Dedifferentiated amniotic fluid mesenchymal stem cell (primary cell): Measurements from ENCODE around the gene VPS26A.
"Not testable (repeated sequence)": the region's sequence is repeated elsewhere in the genome, so short reads cannot be mapped to it uniquely, and the experiment has no call there.

Source experiments
- DNase-seq: peaks from one replicate; pipeline ENCODE4 v3.0.0-alpha.2; 2016; ENCODE audit errors: extremely low spot score

The VPS26A gene

DNA sequence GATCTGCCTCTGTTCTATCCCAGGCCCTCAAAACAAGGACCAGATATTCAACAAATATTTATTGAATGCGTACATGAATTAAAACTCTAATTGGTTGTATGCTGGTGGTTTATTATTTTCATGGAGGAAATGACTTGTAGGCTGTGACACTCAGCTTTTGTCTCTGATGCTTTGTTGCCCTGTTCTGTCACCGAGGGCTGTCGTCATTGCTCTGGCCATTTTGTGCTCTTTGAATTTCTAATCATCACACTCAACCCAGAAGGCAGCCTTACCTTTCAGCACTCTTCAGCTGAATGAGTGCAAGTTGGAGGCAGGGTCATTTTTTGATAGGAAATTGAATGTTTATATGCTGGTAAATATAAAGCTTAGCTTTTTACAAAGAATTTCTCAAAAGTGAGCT is 21.5 kb upstream of the VPS26A start:
- no peak for DNase-seq

DNA sequence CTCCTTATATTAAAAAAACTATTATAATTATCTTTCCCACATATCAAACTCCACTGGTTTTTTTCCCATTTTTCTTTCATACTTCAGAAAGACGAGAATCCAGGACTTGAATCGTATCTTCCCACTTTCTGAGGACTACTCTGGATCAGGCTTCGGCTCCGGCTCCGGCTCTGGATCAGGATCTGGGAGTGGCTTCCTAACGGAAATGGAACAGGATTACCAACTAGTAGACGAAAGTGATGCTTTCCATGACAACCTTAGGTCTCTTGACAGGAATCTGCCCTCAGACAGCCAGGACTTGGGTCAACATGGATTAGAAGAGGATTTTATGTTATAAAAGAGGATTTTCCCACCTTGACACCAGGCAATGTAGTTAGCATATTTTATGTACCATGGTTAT is 20.2 kb upstream of the VPS26A start:
- DNase-seq = no peak

DNA sequence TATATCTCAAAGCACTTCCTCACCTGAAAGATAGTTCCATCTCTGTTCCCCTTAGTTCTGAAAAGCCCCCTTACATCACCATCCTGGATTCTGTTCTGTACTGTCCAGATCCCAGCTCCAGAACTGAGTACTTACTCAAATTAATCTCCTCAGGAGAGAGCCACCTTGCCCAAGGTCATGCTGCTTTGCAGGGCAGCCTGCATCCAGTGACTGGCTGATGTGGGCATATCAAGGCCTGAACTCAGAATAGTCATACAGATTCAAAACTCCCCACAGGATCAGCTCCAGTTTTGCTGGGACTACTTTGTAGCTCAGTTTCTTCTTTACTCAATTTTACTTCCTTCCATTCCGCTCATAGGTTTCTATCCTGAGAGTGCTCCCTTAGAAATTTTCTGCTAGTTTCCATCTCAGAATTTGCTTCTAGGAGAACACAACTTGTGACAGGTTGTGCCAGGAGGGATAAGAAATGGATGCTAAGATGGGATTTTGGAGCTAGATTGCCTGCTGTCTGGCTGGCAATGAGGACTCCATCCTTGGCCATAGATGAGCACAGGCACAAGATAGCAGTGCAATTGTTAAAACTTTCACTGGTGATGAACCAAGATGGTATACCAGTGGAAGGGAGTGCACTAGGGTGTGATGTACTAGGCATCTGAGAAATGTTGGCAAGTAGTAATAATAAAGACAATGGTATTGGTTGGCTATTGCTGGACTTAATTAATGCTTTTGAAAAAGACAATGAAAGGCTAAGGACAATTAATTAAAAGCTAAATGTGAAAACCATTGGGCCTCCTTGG is 18.8 kb upstream of the VPS26A start:
- no peak for DNase-seq

DNA sequence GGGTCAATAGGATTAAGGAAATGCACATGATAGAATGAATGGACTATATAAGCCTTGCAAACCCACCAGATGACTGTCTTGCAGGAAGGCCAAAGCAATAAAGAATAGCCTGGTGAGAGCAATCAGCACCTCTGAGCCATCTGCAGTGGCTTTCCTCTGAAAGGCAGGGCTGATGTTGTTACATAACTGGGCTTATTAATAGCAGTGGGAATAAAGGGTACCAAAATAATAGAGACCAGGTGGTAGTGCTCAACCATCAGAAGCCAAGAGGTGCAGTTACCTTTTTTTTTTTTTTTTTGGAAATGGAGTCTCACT is 16.8 kb upstream of the VPS26A start:
- DNase-seq = no peak

DNA sequence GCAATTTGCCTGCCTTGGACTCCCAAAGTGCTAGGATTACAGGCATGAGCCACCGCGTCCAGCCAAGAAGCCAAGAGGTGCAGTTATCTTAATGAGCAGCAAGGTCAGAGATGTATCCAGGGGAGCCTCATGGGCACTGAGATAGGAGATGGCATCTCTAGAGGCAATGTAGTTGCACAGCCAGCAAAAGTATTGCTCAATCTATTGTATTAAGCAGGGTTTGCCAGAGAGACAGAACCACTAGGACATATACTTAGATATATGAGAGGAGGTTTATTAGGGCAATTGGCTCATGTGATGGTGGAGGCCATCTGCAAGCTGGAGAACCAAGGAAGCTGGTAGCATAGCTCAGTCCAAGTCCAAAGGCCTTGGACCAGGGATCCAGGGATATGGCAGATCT is 16.3 kb upstream of the VPS26A start:
- DNase-seq = no peak

DNA sequence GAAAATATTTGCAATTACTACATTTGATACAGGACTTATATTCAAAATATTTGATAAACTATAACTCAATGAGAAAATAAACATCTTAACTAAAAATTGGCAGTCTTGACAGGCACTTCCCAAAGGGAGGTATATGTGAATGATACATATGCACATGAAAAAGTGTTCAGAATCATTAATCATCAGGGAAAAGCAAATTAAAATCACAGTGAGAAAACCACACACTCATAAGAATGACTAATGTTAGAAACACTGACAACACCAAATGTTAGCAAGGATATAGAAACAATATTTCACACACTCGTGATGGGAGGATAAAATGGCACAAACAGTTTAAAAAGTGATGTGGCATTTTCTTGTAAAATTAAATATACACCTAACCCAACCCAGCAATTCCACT is 4.1 kb upstream of the VPS26A start:
- DNase-seq = no peak

DNA sequence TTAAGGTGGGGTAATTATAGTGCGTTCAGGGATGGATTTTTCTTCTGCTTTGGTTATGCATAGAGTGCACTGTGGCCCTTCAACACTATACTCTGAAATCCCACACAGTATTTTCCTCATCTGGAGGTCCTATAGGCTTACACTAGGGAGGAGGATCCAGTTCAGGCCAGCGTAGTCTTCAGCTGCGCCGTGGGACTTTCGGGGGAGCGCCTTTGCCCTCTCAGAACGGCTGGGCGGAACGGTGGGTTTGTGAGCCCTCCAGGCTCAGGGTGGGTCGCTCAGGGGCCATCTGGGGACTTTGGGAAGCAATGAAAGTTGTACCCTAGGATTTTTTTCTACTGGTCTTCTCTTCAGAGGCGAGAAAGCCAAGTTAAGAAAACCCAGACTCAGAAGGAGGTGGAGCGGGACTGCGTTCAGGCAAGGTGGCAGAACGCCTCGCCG is 652 bp upstream of the VPS26A start:
- DNase-seq = peak; percentile 65

DNA sequence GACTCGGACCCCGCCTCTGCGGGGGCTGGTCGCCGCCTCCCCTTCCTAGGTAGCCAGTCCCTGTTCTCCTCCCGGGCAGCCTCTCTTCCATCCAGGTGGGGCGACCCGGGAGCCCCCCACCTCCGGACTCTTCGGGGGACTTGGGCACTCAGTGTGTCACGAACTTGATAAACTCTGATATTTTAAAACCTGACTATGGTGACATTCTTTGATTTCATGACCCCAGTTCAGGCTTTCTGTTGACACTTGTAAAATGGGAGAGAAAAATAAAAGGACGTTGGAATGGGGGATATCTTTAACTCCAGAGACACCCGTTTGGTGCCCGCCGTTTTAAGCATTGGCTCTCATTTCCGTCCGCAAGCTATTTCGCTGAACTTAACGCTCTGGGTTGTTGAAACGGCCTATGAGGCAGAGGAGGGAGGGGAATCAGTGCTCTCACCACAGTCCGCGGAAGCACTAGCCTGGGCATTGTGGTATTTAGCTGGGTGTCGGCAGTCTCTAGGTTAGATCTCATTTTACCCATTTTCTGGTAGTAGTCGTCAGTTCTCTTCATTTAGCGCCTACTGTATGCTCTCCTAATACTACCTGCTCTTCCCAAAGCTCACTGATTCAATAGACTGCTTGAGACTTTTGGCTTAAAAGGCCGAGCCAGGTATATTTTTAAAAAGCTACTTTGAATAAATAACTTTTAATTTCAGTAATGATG is 738 bp downstream of the VPS26A start:
- DNase-seq = peak; percentile 59

DNA sequence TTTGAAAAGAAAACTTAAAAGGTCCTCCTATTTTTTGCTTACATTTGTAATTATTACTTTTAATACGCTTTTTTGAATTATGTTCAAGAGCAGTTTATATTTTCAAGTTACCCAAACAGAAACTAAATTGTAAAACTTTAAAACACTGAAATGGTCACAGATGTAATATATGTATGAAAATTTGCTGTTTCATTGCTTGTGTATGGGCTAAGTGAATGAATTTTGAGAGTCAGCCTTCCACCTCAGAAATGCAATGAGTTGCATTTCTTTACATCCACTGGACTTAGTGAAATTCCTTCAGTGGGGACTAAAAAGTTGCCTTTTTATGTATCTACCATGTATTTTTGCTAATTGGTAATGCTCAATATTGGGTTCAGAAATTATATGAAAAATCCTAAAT is 1.6 kb downstream of the VPS26A start:
- DNase-seq = no peak

DNA sequence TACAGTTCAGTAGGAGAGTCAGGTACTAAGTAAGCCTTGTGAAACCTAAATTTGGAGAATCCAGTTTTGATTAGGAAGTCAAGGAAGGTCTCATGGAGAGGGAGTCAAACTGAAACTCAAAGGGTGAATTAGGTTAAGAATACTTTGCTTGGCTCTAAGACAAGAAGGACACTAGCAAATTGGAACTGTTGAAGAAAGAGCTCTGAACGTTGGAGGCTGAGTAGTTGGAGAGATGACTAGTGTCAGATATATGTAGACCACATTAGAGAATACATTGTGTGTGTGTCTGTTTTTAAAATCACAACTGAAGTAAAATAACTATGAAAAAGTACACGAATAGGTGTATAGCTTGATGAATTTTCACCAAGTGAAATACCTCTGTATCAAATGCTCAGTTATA is 6.3 kb downstream of the VPS26A start:
- DNase-seq = no peak

DNA sequence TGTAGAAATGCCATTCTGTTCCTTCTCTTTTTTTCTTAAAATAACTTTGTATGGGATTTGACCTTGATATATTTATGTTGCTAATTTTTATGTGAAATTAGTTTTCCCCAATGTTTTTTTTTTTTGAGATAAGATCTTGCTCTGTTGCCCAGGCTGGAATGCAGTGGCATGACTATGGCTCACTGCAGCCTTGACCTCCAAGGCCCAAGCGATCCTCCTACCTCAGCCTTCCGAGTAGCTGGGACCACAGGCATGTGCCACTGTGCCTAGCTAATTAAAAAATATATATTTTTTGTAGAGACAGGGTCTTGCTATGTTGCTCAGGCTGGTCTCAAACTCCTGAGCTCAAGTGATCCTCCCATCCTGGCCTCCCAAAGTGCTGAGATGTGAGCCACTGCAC is 16.0 kb downstream of the VPS26A start:
- DNase-seq = no peak

DNA sequence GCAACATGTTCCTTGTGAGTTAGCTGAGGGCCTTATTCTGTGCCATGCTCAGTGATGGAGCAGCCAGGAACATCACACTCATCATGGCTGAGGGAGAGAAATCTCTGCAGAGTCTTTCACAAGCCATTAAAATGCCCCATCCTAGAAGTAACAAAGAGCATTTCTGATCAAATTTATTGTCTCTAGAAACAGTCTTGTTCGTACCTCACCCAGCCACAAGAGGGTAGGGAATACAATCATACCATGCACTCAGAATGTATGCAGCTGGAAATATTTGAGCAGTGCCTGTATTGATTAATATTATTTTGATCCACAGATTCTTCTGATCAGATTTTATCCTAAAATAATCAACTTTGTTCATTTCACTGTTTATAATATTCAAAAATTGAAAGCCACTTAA is 17.3 kb downstream of the VPS26A start:
- DNase-seq = no peak

DNA sequence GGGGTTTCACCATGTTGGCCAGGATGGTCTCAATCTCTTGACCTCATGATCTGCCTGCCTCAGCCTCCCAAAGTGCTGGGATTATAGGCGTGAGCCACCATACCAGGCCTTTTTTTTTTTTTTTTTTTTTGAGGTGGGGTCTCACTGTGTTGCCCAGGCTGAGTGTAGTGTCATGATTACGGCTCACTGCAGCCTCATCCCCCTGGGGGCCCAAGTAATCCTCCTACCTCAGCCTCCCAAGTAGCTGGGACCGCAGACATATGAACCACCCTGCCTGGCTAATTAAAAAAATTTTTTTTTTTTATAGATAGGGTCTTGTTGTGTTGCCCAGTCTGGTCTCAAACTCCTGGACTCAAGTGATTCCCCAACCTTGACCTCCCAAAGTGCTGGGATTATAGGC is 18.1 kb downstream of the VPS26A start:
- DNase-seq = not testable (repeated sequence)

DNA sequence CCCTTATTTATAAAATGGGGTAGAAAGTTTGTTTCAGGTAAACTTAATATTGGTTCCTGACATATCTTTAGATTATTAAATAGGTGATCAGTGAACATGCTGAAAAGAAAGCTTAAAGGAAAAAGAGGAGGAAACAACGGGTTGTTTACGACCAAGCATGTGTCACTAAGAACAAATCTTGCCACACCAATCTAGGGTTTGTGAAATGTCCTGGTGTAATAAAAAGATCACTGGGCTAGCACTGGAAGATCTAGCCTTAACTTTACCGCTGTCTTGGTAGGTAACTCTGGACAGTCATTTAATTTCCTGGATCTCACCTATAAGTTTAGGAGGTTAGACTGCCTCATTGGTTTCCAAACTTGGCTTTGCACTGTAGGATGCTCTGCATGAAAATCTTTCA is 19.0 kb downstream of the VPS26A start:
- no peak for DNase-seq

DNA sequence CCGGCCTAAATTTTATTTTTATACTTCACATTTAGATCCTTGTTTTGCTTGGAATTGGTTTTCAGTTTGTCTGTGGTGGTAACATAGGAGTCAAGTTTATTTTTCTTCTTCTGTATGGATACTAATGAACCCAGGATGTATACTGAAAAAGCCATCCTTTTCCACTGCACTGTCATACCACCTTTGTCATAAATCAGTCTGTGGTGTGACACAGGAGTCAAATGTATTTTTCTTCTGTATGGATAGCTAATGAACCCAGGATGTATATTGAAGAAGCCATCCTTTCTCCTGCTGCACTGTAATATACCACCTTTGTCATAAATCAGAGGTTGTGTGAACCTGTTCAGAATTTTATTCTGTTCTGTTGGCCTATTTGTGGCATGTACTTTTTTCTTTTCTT is 21.4 kb downstream of the VPS26A start:
- no peak for DNase-seq

DNA sequence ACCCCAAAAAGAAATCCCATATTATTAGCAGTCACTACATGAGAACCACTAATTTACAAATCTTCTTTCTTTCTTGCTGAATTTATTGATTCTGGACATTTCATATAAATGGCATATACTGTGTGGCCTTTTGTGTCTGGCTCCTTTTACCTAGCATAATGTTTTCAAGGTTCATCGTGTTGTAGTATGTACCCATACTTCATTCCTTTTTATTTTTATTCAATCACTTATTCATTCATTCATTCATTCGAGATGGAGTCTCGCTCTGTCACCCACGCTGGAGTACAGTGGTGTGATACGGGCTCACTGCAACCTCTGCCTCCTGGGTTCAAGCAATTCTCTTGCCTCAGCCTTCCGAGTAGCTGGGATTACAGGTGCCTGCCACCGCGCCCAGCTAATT is 21.9 kb downstream of the VPS26A start:
- no peak for DNase-seq

DNA sequence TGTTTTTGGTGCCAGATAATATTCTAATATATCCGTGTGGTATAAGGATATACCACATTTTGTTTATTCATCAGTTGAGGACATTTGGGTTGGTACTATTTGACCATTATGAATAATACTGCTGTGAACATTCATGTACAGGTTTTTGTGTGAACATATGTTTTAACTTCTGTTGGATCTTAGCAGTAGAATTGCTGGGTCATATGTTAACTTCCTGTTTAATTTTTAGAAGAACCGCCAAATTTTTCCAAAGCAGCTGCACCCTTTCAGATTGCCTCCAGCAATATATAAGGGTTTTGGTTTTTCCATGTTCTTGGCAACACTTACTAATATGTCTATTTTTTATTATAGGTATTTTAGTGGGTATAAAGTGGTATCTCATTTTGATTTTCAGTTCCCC is 22.8 kb downstream of the VPS26A start:
- DNase-seq = no peak

DNA sequence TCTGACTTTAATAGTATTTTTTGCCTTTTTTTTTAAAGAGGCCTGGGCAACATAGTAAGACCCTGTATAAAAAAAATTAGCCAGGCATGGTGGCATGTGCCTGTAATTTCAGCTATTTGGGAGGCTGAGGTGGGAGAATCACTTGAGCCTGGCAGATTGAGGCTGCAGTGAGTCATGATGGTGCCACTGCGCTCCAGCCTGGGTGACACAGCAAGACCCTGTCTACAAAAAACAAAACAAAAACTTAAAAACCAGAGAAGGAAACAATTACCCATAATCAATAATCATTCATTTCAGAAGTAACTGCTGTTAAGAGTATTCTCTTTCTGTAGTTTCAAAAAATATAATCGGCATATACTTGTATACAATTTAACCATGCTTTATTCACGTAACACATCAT is 28.0 kb downstream of the VPS26A start:
- no peak for DNase-seq

DNA sequence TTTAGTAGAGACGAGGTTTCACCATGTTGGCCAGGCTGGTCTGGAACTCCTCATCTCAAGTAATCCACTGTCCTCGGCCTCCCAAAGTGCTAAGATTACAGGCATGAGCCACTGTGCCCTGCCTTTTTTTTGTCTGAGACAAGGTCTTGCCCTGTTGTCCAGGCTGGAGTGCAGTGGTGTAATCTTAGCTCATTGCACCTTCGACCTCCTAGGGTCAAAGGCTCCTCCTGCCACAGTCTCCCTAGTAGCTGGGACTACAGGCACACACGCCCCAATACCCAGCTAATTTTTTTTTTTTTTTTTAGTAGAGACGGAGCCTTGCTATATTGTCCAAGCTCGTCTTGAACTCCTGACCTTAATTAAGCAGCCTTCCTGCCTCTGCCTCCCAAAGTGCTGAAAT is 29.2 kb downstream of the VPS26A start:
- DNase-seq = no peak

DNA sequence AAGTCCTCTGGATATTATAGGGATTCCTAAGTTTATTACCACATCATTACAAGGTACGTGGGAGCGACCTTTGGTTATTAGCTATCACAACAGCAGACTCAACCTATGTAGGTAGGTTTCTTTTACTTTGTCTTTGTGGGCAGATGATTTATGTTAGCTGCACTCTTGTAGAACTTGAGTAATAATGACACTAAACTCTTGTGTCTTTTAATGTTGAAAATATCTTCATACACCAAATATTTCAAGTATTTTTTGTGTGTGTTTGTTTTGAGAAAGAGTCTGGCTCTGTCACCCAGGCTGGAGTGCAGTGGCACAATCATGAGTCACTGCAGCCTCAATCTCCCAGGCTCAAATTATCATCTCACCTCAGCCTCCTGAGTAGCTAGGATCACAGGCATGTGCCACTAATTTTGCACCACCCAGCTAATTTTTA is 36.8 kb downstream of the VPS26A start:
- DNase-seq = no peak

DNA sequence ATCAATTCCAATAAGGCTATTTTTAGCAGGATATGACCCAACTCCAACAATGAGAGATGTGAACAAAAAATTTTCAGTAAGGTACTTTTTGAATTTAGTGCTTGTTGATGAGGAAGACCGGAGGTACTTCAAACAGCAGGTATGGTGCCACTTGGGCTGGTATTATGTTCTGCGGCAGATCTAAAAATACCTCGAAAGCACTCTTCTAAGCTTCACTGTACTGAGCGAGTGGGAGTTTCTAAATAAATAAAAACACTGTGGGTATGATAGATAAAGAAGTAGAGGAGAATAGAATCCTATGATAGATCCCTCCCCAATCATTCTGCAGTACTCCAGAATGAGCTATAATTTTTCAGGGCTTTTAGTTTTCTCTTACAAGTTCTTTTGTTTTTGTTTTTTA is 44.5 kb downstream of the VPS26A start:
- no peak for DNase-seq

DNA sequence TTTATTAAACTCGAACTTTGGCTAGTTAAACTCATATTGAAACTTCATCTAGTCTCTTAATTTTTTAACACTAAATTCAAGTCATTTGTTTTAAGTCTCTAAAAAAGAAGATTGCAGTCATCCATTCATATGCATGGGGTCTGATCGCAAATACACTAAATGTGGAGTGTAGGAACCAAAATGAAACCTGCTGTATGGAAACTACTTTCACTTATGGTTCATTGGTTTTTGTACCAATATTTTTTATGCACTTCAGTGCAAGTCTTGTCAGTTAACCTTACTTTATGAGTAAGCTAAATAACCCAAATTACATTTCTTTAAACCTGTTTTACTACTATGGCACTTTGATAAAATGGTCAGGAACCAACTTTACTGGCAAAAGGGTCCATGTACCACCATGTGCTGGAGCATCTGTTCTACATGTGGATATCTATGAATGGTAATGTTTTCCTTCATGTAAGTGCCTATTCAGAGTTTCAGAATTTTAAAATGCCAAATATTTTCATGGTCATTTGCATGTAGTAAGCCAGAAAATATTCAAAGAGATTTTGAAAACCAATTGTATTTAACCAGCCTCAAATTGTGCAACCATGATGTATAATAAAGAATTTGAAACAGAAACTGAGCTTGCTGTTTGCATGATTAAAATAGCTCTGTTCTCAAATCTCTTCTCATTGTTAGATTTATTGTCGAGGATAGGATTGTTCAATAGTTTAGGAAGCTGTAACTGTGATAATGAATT is 48.4 kb downstream of the VPS26A start:
- DNase-seq = peak; percentile 50

DNA sequence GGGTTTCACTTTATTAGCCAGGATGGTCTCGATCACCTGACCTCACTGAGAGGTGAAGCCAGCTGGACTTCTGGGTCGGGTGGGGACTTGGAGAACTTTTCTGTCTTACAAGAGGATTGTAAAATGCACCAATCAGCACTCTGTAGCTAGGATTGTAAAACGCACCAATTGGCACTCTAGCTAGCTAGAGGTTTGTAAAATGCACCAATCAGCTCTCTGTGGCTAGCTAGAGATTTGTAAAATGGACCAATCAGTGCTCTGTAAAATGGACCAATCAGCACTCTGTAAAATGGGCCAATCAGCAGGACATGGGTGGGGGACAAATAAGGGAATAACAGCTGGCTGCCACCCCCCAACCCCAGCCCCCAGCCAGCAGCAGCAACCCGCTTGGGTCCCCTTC is 51.3 kb downstream of the VPS26A start:
- not testable (repeated sequence) for DNase-seq
